ENCODE results near the gene TTC12. TPM values are rescaled to one million over a fixed set of nuclear protein-coding genes. Genes with fewer than 3 reads are reported as not detected.

TTC12 gene, protein sequence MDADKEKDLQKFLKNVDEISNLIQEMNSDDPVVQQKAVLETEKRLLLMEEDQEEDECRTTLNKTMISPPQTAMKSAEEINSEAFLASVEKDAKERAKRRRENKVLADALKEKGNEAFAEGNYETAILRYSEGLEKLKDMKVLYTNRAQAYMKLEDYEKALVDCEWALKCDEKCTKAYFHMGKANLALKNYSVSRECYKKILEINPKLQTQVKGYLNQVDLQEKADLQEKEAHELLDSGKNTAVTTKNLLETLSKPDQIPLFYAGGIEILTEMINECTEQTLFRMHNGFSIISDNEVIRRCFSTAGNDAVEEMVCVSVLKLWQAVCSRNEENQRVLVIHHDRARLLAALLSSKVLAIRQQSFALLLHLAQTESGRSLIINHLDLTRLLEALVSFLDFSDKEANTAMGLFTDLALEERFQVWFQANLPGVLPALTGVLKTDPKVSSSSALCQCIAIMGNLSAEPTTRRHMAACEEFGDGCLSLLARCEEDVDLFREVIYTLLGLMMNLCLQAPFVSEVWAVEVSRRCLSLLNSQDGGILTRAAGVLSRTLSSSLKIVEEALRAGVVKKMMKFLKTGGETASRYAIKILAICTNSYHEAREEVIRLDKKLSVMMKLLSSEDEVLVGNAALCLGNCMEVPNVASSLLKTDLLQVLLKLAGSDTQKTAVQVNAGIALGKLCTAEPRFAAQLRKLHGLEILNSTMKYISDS
- 10 to 100 TPM; 21.6 TPM for total RNA-seq

DNA sequence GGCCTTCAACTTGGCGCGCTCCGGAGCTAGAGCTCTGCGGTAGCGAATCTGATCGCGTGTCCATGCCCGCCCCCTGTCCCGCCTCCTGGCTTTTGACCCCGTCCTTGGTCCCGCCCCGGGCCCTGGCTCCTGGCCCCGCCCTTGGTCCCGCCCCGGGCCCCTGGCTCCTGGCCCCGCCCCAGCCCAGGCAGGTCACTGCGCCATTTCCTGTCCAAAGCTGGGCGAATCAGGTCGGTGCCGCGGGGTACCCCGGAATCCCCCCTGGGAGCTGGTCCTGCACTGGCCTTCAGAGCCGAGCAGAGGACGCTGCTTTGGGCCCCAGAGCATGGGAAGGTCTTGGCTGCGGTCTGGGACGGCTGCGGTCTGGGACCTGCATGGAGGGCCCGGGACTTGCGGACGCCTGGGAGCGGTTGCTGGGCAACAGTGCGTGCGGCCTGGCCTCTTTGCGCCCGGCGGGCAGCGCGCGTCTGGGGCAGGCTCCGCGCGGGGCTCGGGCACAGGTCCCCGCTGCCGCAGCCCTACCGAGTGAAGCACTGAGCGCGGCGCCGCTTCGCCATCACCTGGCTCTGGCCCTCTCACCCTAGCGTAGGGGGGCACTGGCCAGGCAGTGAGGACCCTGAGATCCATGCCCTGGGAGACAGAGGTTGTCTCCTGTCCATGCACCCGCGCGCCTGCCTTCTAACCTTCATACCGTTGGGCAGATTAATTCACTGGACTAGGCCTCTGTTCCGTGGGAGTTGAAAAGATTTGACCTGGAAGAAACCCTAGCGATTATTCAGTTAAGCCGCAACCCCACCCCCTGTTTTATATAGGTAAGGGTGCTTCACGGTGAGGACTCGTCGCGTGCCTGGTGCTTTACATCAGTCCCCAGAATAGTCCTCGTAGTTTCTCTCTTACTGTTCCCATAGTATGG, at the start of gene TTC12:
TSS of gene TTC12 (plus strand) at position 195 of the 913 bp plus-strand sequence. CDS start 1,675 bp downstream, outside the sequence.
- Histone ChIP-seq H3K4me1 (replicated peaks) (peaks cover 4% of the 10 kb centered on the region), H3K27ac (peak within 1 kb of the TSS; percentile 85 to 89), H3K4me3 (peak within 1 kb of the TSS; percentile 54 to 72), H3K36me3 (no peaks in the 10 kb centered on the region), H3K9me3 (no peaks in the 10 kb centered on the region), H3K27me3 (replicated peaks; ENCODE audit: insufficient read depth) (no peaks in the 10 kb centered on the region)
- 4% methylated on average over 54 of the region's 64 CpGs for WGBS
- DNase-seq (ENCODE audit: low spot score): peak; percentile 89
- intact Hi-C loops (cut with DNase I): loop anchor here (2.0 to 5.0 kb wide), 2 partner anchors 73 to 304 kb away; partner anchors contain the start of gene ANKK1
- TF ChIP-seq, protein P1, sequence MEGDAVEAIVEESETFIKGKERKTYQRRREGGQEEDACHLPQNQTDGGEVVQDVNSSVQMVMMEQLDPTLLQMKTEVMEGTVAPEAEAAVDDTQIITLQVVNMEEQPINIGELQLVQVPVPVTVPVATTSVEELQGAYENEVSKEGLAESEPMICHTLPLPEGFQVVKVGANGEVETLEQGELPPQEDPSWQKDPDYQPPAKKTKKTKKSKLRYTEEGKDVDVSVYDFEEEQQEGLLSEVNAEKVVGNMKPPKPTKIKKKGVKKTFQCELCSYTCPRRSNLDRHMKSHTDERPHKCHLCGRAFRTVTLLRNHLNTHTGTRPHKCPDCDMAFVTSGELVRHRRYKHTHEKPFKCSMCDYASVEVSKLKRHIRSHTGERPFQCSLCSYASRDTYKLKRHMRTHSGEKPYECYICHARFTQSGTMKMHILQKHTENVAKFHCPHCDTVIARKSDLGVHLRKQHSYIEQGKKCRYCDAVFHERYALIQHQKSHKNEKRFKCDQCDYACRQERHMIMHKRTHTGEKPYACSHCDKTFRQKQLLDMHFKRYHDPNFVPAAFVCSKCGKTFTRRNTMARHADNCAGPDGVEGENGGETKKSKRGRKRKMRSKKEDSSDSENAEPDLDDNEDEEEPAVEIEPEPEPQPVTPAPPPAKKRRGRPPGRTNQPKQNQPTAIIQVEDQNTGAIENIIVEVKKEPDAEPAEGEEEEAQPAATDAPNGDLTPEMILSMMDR (IDR thresholded peaks at IDR 0.05): no peak
- TF ChIP-seq POLR2A (IDR thresholded peaks at IDR 0.05): peak; percentile 58
- peak; percentile 70 for TF ChIP-seq POLR2AphosphoS5 (IDR thresholded peaks at IDR 0.05)

DNA sequence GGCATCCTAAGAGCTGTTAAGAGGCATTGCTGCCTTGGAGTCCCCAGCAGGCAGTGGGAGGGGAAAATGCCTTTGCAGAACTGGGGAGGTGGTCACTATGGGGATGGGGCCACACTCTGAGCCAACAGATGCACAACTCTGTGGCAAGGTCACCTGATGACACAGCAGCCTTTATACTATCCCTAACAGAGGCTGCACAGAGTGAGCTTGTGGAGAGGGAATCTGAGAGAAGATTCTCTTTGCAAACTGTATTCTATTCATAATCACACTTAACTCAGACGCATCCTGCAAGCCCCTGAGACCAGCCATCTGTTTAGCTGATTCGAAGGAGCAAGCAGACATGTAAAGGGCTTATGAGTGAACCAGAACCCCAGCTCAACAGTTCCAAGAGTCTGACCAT, 49.0 kb upstream of the TTC12 start:
- TF ChIP-seq POLR2A (IDR thresholded peaks at IDR 0.05): no peak
- TF ChIP-seq, protein P1 (IDR thresholded peaks at IDR 0.05): no peak
- H3K36me3 ChIP-seq: no peaks in the 10 kb centered on the region
- DNase-seq (ENCODE audit: low spot score): no peak
- no peaks in the 10 kb centered on the region for H3K27me3 ChIP-seq (replicated peaks; ENCODE audit: insufficient read depth)
- intact Hi-C loops (cut with DNase I): no loop called here
- no peaks in the 10 kb centered on the region for H3K4me1 ChIP-seq (replicated peaks)
- H3K4me3 ChIP-seq: no peak overlapping the region
- H3K27ac ChIP-seq: no peak overlapping the region
- 82% methylated on average over 2 of the region's 2 CpGs for WGBS
- no peaks in the 10 kb centered on the region for H3K9me3 ChIP-seq

DNA sequence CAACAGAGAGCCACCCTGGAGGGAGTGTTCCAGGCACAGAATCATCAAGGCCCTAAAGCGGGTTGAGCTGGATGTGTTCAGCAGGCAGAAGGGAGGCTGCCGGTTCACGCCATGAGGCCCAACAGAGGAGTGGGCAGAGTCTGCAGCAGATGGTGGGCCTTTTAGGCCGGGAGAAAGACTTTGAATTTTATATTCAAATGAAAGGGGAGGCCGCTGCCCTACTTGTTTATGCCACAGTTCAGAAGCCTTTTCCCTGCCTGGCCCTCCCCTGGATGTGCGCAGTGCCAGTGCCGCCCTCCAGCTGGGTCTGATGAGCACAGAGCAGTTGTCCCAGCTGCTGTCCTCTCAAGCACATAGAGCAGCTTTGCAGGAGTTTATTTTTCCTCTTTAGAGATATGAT, 46.9 kb upstream of the TTC12 start:
- H3K9me3 ChIP-seq: no peaks in the 10 kb centered on the region
- no peaks in the 10 kb centered on the region for H3K36me3 ChIP-seq
- DNase-seq (ENCODE audit: low spot score): no peak
- no peaks in the 10 kb centered on the region for H3K27me3 ChIP-seq (replicated peaks; ENCODE audit: insufficient read depth)
- H3K4me1 ChIP-seq (replicated peaks): no peaks in the 10 kb centered on the region
- WGBS: 91% methylated on average over 7 of the region's 7 CpGs
- no peak overlapping the region for H3K27ac ChIP-seq
- H3K4me3 ChIP-seq: no peak overlapping the region
- intact Hi-C loops (cut with DNase I): no loop called here
- TF ChIP-seq, protein P1 (IDR thresholded peaks at IDR 0.05): no peak
- no peak for TF ChIP-seq POLR2A (IDR thresholded peaks at IDR 0.05)
- no peak for TF ChIP-seq POLR2AphosphoS5 (IDR thresholded peaks at IDR 0.05)

DNA sequence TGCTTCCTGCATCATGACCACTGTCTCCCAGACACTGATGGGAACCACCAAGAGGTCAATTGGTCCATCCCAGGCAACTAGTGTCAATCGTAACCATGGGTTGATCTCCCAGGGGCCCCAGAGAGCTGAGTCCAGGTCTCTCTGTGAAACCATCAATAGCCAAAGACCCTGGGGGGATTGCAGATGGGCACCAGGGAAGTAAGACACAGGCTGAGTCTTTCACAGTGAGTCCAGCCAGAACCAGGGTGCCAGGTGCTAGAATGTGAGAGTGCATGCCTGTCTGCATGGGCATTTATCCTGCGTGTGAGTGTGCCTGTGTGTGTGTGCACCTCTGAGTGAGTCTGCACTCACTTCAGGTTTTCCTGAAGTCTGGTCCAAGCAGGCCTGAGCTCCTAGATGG, 45.3 kb upstream of the TTC12 start:
- Histone ChIP-seq H3K27me3 (replicated peaks; ENCODE audit: insufficient read depth) (no peaks in the 10 kb centered on the region), H3K27ac (no peak overlapping the region), H3K4me1 (replicated peaks) (no peaks in the 10 kb centered on the region), H3K9me3 (no peaks in the 10 kb centered on the region), H3K36me3 (no peaks in the 10 kb centered on the region), H3K4me3 (no peak overlapping the region)
- intact Hi-C loops (cut with DNase I): no loop called here
- TF ChIP-seq POLR2AphosphoS5 (IDR thresholded peaks at IDR 0.05) (no peak), POLR2A (IDR thresholded peaks at IDR 0.05) (no peak)
- TF ChIP-seq, protein P1 (IDR thresholded peaks at IDR 0.05): no peak
- DNase-seq (ENCODE audit: low spot score): no peak
- 100% methylated on average over 2 of the region's 2 CpGs for WGBS

Measured in prostate gland (tissue), 2 donors.